ENCODE results near the gene PRDM5. TPM values are rescaled to one million over a fixed set of nuclear protein-coding genes. Genes with fewer than 3 reads are reported as not detected.

The PRDM5 gene
- total and polyA plus RNA-seq, 2 donors (not counting 3 experiments of a cell fraction or from before 2014, with no cell fraction given) = 2.2 to 8.1 TPM

- FAIRE-seq = peak; percentile 8
- POLR2A ChIA-PET = no interaction called here
These were observed 24.4 kb downstream of the PRDM5 start for GRCh38 chr4:120897981-120898719.

More at GRCh38 chr4:120897981-120898719, 24.4 kb downstream of the PRDM5 start:
- no peaks in the 10 kb centered on the region for H4K20me1 ChIP-seq (replicated peaks; ENCODE audit: control insufficient read depth, extremely low read depth, insufficient read depth, low read length)
- H3K9ac ChIP-seq (replicated peaks; ENCODE audit: extremely low read depth, insufficient read depth, low read length) = no peak overlapping the region
- H3K4me1 ChIP-seq (ENCODE audit: control insufficient read depth, extremely low read depth, insufficient read depth, low read length) = no peaks in the 10 kb centered on the region
- no peak overlapping the region for H3K4me3 ChIP-seq (replicated peaks in 1 of 3; ENCODE audit: insufficient read depth in 1 of 3, low read depth in 1 of 3, low read length in 3 of 3)
- H3K27ac ChIP-seq (ENCODE audit: insufficient read depth, low read depth, low read length) = no peak overlapping the region
- no peak overlapping the region for H2AFZ ChIP-seq (ENCODE audit: low read depth, low read length)
- intact Hi-C loops (cut with micrococcal nuclease) = no loop called here
- H3K9me3 ChIP-seq (replicated peaks; ENCODE audit: control insufficient read depth, insufficient read depth, low read length) = no peaks in the 10 kb centered on the region
- H3K4me2 ChIP-seq (ENCODE audit: insufficient read depth, low read length) = no peak overlapping the region
- H3K9me1 ChIP-seq (replicated peaks; ENCODE audit: control insufficient read depth, extremely low read depth, insufficient read depth, low read length) = no peaks in the 10 kb centered on the region
- no peak for DNase-seq (ENCODE audit: low read depth, low spot score)
- no TSS peak for BruUV-seq (replicated peaks)
- TF ChIP-seq, protein P1, sequence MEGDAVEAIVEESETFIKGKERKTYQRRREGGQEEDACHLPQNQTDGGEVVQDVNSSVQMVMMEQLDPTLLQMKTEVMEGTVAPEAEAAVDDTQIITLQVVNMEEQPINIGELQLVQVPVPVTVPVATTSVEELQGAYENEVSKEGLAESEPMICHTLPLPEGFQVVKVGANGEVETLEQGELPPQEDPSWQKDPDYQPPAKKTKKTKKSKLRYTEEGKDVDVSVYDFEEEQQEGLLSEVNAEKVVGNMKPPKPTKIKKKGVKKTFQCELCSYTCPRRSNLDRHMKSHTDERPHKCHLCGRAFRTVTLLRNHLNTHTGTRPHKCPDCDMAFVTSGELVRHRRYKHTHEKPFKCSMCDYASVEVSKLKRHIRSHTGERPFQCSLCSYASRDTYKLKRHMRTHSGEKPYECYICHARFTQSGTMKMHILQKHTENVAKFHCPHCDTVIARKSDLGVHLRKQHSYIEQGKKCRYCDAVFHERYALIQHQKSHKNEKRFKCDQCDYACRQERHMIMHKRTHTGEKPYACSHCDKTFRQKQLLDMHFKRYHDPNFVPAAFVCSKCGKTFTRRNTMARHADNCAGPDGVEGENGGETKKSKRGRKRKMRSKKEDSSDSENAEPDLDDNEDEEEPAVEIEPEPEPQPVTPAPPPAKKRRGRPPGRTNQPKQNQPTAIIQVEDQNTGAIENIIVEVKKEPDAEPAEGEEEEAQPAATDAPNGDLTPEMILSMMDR (IDR thresholded peaks at IDR 0.05; ENCODE audit: extremely low read depth in 1 of 2, insufficient read depth in 1 of 2, low read depth in 1 of 2, low read length in 2 of 2) = no peak
- TF ChIP-seq JUN (IDR thresholded peaks at IDR 0.05; ENCODE audit: borderline replicate concordance, insufficient read depth, insufficient read length, low read depth) (no peak), MAX (IDR thresholded peaks at IDR 0.05; ENCODE audit: insufficient read depth, insufficient read length) (no peak), POLR2A (IDR thresholded peaks at IDR 0.05; ENCODE audit: low read depth, low read length) (no peak), POLR2AphosphoS5 (IDR thresholded peaks at IDR 0.05; ENCODE audit: insufficient read depth, low read depth, low read length) (no peak), FOS (IDR thresholded peaks at IDR 0.05; ENCODE audit: borderline replicate concordance, insufficient read depth, low read length) (no peak), GATA2 (IDR thresholded peaks at IDR 0.05; ENCODE audit: insufficient read depth, insufficient read length, low read depth, low read length) (no peak), MYC (IDR thresholded peaks at IDR 0.05; ENCODE audit: low read depth, low read length) (no peak), EZH2 (IDR thresholded peaks at IDR 0.05; ENCODE audit: borderline replicate concordance, low read depth, low read length, severe bottlenecking) (no peak)
- dilution Hi-C loops (cut with MboI; ENCODE audit: extremely low pct_ligation_motif_present, low sequenced_read_pairs) = no loop called here
- H3K36me3 ChIP-seq (ENCODE audit: control insufficient read depth in 2 of 2, extremely low read depth in 1 of 2, insufficient read depth in 2 of 2, low read length in 2 of 2) = no peaks in the 10 kb centered on the region
- H3K27me3 ChIP-seq (ENCODE audit: control insufficient read depth in 2 of 2, insufficient read depth in 2 of 2, low read length in 2 of 2) = no peaks in the 10 kb centered on the region
- H3K79me2 ChIP-seq (ENCODE audit: control insufficient read depth, insufficient read depth, low read length) = no peaks in the 10 kb centered on the region
- CTCF ChIA-PET = interaction anchor here (1.3 kb wide), 1 partner anchor 11 kb away, joined by 3 read pairs; no protein-coding TSS in a partner anchor

All from endothelial cell of umbilical vein (primary cell).